Loucy (cell line): ENCODE results near the gene CDYL.

Experiments used
- H2AFZ ChIP-seq: fragments of 200-600 bp; sonication (generic); 2 replicates; pipeline ENCODE4 v1.6.0; 2016; ENCODE audit warnings: antibody characterized with exemption, mild to moderate bottlenecking, low read length, moderate library complexity
- H3F3A ChIP-seq: fragments of 200-600 bp; 2 replicates; pipeline ENCODE4 v1.6.0; 2016; ENCODE audit warnings: antibody characterized with exemption, low read depth, mild to moderate bottlenecking
- H3K27me3 ChIP-seq: fragments of 200-600 bp; sonication (generic); 2 replicates; pipeline ENCODE4 v1.6.1; 2014; ENCODE audit warnings: low read length, mild to moderate bottlenecking; ENCODE audit not compliant: insufficient read depth, poor library complexity, severe bottlenecking
- H3K36me3 ChIP-seq: fragments of 200-600 bp; sonication (generic); 2 replicates; pipeline ENCODE4 v1.6.1; 2016; ENCODE audit warnings: low read length; ENCODE audit not compliant: insufficient read depth
- H3K4me1 ChIP-seq: fragments of 200-600 bp; sonication (generic); 2 replicates; pipeline ENCODE4 v1.5.1; 2014; ENCODE audit warnings: low read length, mild to moderate bottlenecking; ENCODE audit not compliant: insufficient read depth, poor library complexity, severe bottlenecking
- H3K4me2 ChIP-seq: fragments of 200-600 bp; sonication (generic); 2 replicates; pipeline ENCODE4 v1.6.0; 2014; ENCODE audit warnings: antibody characterized with exemption, low read length, low read depth, mild to moderate bottlenecking; ENCODE audit not compliant: poor library complexity, severe bottlenecking
- H3K4me3 ChIP-seq: fragments of 200-600 bp; sonication (generic); 2 replicates; pipeline ENCODE4 v1.5.1; 2014; ENCODE audit warnings: low read length, mild to moderate bottlenecking, mixed read lengths; ENCODE audit not compliant: poor library complexity, severe bottlenecking
- H3K79me2 ChIP-seq: fragments of 200-600 bp; sonication (generic); 2 replicates; pipeline ENCODE4 v1.6.1; 2014; ENCODE audit warnings: low read length; ENCODE audit not compliant: insufficient read depth
- H3K9ac ChIP-seq: fragments of 200-600 bp; sonication (generic); 2 replicates; pipeline ENCODE4 v1.6.0; 2014; ENCODE audit warnings: mild to moderate bottlenecking, low read depth, low read length, moderate library complexity; ENCODE audit not compliant: poor library complexity, severe bottlenecking
- H3K9me2 ChIP-seq: fragments of 200-600 bp; sonication (generic); replicated peaks from 2 replicates; pipeline ENCODE4 v1.6.1; 2016; ENCODE audit warnings: low read depth, low read length, mixed read lengths
- H3K9me3 ChIP-seq: fragments of 200-600 bp; sonication (generic); 2 replicates; pipeline ENCODE4 v1.6.1; 2014; ENCODE audit warnings: mild to moderate bottlenecking, antibody characterized with exemption, low read length, low read depth; ENCODE audit not compliant: insufficient read depth
- H4K20me1 ChIP-seq: fragments of 200-600 bp; sonication (generic); 2 replicates; pipeline ENCODE4 v1.6.0; 2014; ENCODE audit warnings: antibody characterized with exemption, low read length, mild to moderate bottlenecking; ENCODE audit not compliant: insufficient read depth, poor library complexity, severe bottlenecking
- CTCF ChIP-seq: fragments of 200-600 bp; sonication (generic); conservative IDR thresholded peaks from 2 replicates; pipeline ENCODE4 v1.5.1; 2014; ENCODE audit warnings: mild to moderate bottlenecking, antibody characterized with exemption, low read length
- EZH2phosphoT487 ChIP-seq: fragments of 200-600 bp; IDR thresholded peaks from 2 replicates; pipeline ENCODE4 v1.6.1; 2018; ENCODE audit warnings: antibody characterized with exemption, mild to moderate bottlenecking, moderate library complexity, borderline replicate concordance

Gene CDYL

GRCh38 chr6:4740032-4740431, 36.2 kb upstream of the CDYL start:
- no peak overlapping the region for H3K4me2 ChIP-seq
- H3K9ac ChIP-seq, result no peak overlapping the region
- H3K9me2 ChIP-seq, result no peaks in the 10 kb centered on the region
- H3K4me1 ChIP-seq, result no peaks in the 10 kb centered on the region
- H3K4me3 ChIP-seq, result no peak overlapping the region
- H3K9me3 ChIP-seq, result no peaks in the 10 kb centered on the region
- no peak overlapping the region for H2AFZ ChIP-seq
- no peak for TF ChIP-seq EZH2phosphoT487
- no peaks in the 10 kb centered on the region for H3K27me3 ChIP-seq
- no peaks in the 10 kb centered on the region for H4K20me1 ChIP-seq
- no peaks in the 10 kb centered on the region for H3K36me3 ChIP-seq
- H3F3A ChIP-seq, result no peaks in the 10 kb centered on the region
- no peaks in the 10 kb centered on the region for H3K79me2 ChIP-seq

- H3K9me3 ChIP-seq, result no peaks in the 10 kb centered on the region
Observed at GRCh38 chr6:4743062-4743461, 33.1 kb upstream of the CDYL start.

GRCh38 chr6:4743926-4744325, 32.3 kb upstream of the CDYL start:
- Histone ChIP-seq H2AFZ (no peak overlapping the region), H4K20me1 (no peaks in the 10 kb centered on the region), H3K79me2 (no peaks in the 10 kb centered on the region), H3F3A (no peaks in the 10 kb centered on the region), H3K9ac (no peak overlapping the region), H3K36me3 (no peaks in the 10 kb centered on the region), H3K27me3 (no peaks in the 10 kb centered on the region), H3K9me2 (no peaks in the 10 kb centered on the region), H3K4me2 (no peak overlapping the region), H3K9me3 (no peaks in the 10 kb centered on the region), H3K4me3 (no peak overlapping the region), H3K4me1 (no peaks in the 10 kb centered on the region)
- TF ChIP-seq EZH2phosphoT487, result no peak
- TF ChIP-seq CTCF, result no peak

More at GRCh38 chr6:4743062-4743461, 33.1 kb upstream of the CDYL start:
- no peaks in the 10 kb centered on the region for H3F3A ChIP-seq
- no peak overlapping the region for H3K9ac ChIP-seq
- no peaks in the 10 kb centered on the region for H3K79me2 ChIP-seq
- H3K36me3 ChIP-seq, result no peaks in the 10 kb centered on the region
- no peaks in the 10 kb centered on the region for H4K20me1 ChIP-seq
- no peak overlapping the region for H2AFZ ChIP-seq
- H3K9me2 ChIP-seq, result no peaks in the 10 kb centered on the region
- H3K4me1 ChIP-seq, result no peaks in the 10 kb centered on the region
- H3K4me3 ChIP-seq, result no peak overlapping the region
- no peak overlapping the region for H3K4me2 ChIP-seq
- TF ChIP-seq EZH2phosphoT487, result no peak
- TF ChIP-seq CTCF, result no peak
- H3K27me3 ChIP-seq, result no peaks in the 10 kb centered on the region

- H3K4me3 ChIP-seq, result no peak overlapping the region
- no peak for TF ChIP-seq EZH2phosphoT487
- TF ChIP-seq CTCF, result no peak
- H3K9ac ChIP-seq, result no peak overlapping the region
- no peaks in the 10 kb centered on the region for H3K9me2 ChIP-seq
- no peaks in the 10 kb centered on the region for H3F3A ChIP-seq
- no peaks in the 10 kb centered on the region for H3K4me1 ChIP-seq
- H3K36me3 ChIP-seq, result no peaks in the 10 kb centered on the region
- H3K9me3 ChIP-seq, result no peaks in the 10 kb centered on the region
- no peaks in the 10 kb centered on the region for H3K79me2 ChIP-seq
- H4K20me1 ChIP-seq, result no peaks in the 10 kb centered on the region
- no peaks in the 10 kb centered on the region for H3K27me3 ChIP-seq
- H2AFZ ChIP-seq, result no peak overlapping the region
- no peak overlapping the region for H3K4me2 ChIP-seq
Observed at GRCh38 chr6:4747588-4747987, 28.6 kb upstream of the CDYL start.
